Transverse colon (tissue), 4 donors: ENCODE data around the gene TRIM5.

ENCODE experiments used
- EP300 ChIP-seq: sonication (generic); formaldehyde crosslinking; IDR thresholded peaks from one replicate; pipeline ENCODE4 v1.6.1; 2017; ENCODE audit warnings: antibody characterized with exemption, low read depth
- POLR2A ChIP-seq: fragments of 450-650 bp; IDR thresholded peaks from one replicate; pipeline ENCODE4 v1.6.1; 2016; ENCODE audit warnings: antibody characterized with exemption, mild to moderate bottlenecking, moderate library complexity
- POLR2AphosphoS5 ChIP-seq, 3 donors: sonication (generic); formaldehyde crosslinking; IDR thresholded peaks; one replicate each; pipeline ENCODE4 v1.6.1; 2016; ENCODE audit warnings: antibody characterized with exemption in 3 of 3
- TF ChIP-seq, protein P1 (sequence below), 5 experiments: fragments of 200-600 bp in 3 of 5; fragments of 450-650 bp in 2 of 5; sonication (generic) in 3 of 5; IDR thresholded peaks; 1 replicate in 2 of 5; 2 replicates in 3 of 5; pipeline ENCODE4 v1.5.1; 2016 to 2017; ENCODE audit warnings: antibody characterized with exemption in 5 of 5, inconsistent platforms in 3 of 5, mild to moderate bottlenecking in 2 of 5, moderate library complexity in 1 of 5

DNA sequence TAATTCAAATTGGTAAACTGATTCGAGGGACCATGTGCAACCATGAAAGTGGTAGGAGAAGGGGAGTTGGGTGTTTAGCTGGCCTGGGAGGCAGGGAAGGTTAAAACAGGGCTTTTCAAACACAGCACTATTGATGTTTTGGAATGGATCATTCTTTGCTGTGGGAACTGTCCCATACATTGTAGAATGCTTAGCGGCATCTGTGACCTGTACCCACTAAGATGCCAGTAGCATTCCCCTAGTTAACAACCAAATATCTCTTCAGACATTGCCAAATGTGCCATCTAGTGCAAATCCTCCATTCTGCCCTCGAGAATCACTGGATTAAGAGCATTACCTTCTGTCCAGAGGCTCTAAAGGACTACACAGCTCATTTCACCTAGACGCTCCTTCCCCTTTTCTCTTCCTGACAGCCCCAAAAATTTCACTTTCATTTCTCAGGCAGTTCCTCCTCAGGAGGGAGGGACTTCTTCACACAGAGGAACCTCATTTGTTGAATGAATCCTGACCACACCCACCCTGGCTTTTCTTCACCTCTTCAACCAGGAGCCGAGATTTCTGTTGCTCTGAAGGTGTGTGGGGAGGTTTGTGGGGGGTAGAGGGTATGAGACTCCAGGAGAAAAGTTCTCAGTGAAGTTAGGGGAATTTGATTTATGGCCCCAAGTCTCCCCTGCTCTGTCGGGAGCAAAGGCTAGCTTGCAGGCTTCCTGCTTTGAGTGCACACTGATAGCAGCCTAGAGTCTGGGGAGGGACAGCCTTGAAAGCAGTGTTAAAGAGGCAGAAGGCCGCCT lies 60.2 kb downstream of the TRIM5 start, which contains the start of gene TRIM34:
- TF ChIP-seq, protein P1, sequence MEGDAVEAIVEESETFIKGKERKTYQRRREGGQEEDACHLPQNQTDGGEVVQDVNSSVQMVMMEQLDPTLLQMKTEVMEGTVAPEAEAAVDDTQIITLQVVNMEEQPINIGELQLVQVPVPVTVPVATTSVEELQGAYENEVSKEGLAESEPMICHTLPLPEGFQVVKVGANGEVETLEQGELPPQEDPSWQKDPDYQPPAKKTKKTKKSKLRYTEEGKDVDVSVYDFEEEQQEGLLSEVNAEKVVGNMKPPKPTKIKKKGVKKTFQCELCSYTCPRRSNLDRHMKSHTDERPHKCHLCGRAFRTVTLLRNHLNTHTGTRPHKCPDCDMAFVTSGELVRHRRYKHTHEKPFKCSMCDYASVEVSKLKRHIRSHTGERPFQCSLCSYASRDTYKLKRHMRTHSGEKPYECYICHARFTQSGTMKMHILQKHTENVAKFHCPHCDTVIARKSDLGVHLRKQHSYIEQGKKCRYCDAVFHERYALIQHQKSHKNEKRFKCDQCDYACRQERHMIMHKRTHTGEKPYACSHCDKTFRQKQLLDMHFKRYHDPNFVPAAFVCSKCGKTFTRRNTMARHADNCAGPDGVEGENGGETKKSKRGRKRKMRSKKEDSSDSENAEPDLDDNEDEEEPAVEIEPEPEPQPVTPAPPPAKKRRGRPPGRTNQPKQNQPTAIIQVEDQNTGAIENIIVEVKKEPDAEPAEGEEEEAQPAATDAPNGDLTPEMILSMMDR (IDR thresholded peaks at IDR 0.05), result no peak
- TF ChIP-seq POLR2A (peak; percentile 60), EP300 (no peak), POLR2AphosphoS5 (IDR thresholded peaks at IDR 0.05) (peak; percentile 66 to 71 (median 67))
